T47D (cell line): Measurements from ENCODE around the gene IQCN.
A peak's percentile ranks its signal among the peaks of the same experiment; 100 is the strongest.
"Not testable (repeated sequence)": the region's sequence is repeated elsewhere in the genome, so short reads cannot be mapped to it uniquely, and the experiment has no call there.

Experiments used
- DNase-seq, 2 experiments: peaks; one replicate each; pipeline versions ENCODE4 v3.0.0 to v3.0.0-alpha.2; 2011 to 2012; ENCODE audit warnings: low read depth in 1 of 2, low spot score in 1 of 2
- JUND ChIP-seq: IDR thresholded peaks from 2 replicates; pipeline ENCODE4 v1.6.1; 2012; ENCODE audit warnings: low read depth
- in situ Hi-C: cut with HindIII; loops from 2 replicates; pipeline ENCODE4 v1.10.0; 2016; ENCODE audit warnings: low sequenced_read_pairs, low pct_unique_long_range_greater_than_20kb

The IQCN gene

GRCh38 chr19:18216789-18217188 lies 57.5 kb downstream of the IQCN start:
- DNase-seq, result no peak
- TF ChIP-seq JUND, result no peak
- in situ Hi-C loops, result no loop called here

GRCh38 chr19:18214779-18215433 lies 59.3 kb downstream of the IQCN start:
- in situ Hi-C loops, result no loop called here
- TF ChIP-seq JUND, result no peak
- DNase-seq, result no peak

- in situ Hi-C loops, result no loop called here
- no peak for TF ChIP-seq JUND
- DNase-seq, result no peak
Measured at GRCh38 chr19:18211683-18212082, 62.6 kb downstream of the IQCN start.

GRCh38 chr19:18209912-18210311 lies 64.3 kb downstream of the IQCN start:
- DNase-seq, in situ Hi-C loops: not testable (repeated sequence)

GRCh38 chr19:18208098-18208951 lies 65.9 kb downstream of the IQCN start:
- no peak for TF ChIP-seq JUND
- peak in 1 of 2 experiments; percentile 33 for DNase-seq
- in situ Hi-C loops, result no loop called here
